SJCRH30 (cell line): ENCODE measurements around the gene TEAD4. TPM values are rescaled to one million over a fixed set of nuclear protein-coding genes. Genes with fewer than 3 reads are reported as not detected.

Experiments used
- DNase-seq, 2 experiments: peaks; one replicate each; pipeline ENCODE4 v3.0.0-alpha.2; 2015 to 2020
- H3K27ac ChIP-seq: fragments of 250-450 bp; sonication (Bioruptor Pico); 2 replicates; pipeline ENCODE4 v1.5.1; 2020; ENCODE audit warnings: mild to moderate bottlenecking, moderate library complexity
- H3K27me3 ChIP-seq: fragments of 250-450 bp; sonication (Bioruptor Pico); 2 replicates; pipeline ENCODE4 v1.5.1; 2020; ENCODE audit warnings: mild to moderate bottlenecking, moderate library complexity
- H3K36me3 ChIP-seq: fragments of 250-450 bp; sonication (Bioruptor Pico); 2 replicates; pipeline ENCODE4 v1.5.1; 2020; ENCODE audit warnings: mild to moderate bottlenecking, moderate library complexity
- H3K4me1 ChIP-seq: fragments of 250-450 bp; sonication (Bioruptor Pico); 2 replicates; pipeline ENCODE4 v1.5.1; 2020; ENCODE audit warnings: mild to moderate bottlenecking, moderate library complexity
- H3K4me3 ChIP-seq: fragments of 250-450 bp; sonication (Bioruptor Pico); 2 replicates; pipeline ENCODE4 v1.5.1; 2020; ENCODE audit warnings: mild to moderate bottlenecking, moderate library complexity
- H3K9me3 ChIP-seq: fragments of 250-450 bp; sonication (Bioruptor Pico); replicated peaks from 2 replicates; pipeline ENCODE4 v1.5.1; 2020; ENCODE audit warnings: mild to moderate bottlenecking, moderate library complexity
- total RNA-seq: library from RNA; depleted of rRNA; stranded (reverse); fragments of >200 nt; shearing (Covaris generic); gene quantifications from 2 replicates; pipeline ENCODE4 v1.2.3, GENCODE V29; 2014

Gene TEAD4
- total RNA-seq, 1 experiment from 2014 or later, result 58.2 TPM

- Histone ChIP-seq H3K4me1 (peaks cover 51% of the 10 kb centered on the region), H3K36me3 (peaks cover 24% of the 10 kb centered on the region), H3K4me3 (no peak overlapping the region), H3K27me3 (no peaks in the 10 kb centered on the region), H3K9me3 (no peaks in the 10 kb centered on the region), H3K27ac (no peak overlapping the region)
- peak in 1 of 2 experiments; percentile 42 for DNase-seq
These were observed 43.4 kb downstream of the TEAD4 start for GRCh38 chr12:3002646-3003045.

- Histone ChIP-seq H3K4me3 (no peak overlapping the region), H3K36me3 (peaks cover 20% of the 10 kb centered on the region), H3K4me1 (peaks cover 51% of the 10 kb centered on the region), H3K27ac (peak overlapping the region; percentile 49), H3K9me3 (no peaks in the 10 kb centered on the region), H3K27me3 (no peaks in the 10 kb centered on the region)
- peak; percentile 86 to 87 for DNase-seq
These were observed 44.3 kb downstream of the TEAD4 start for GRCh38 chr12:3003357-3003992.

GRCh38 chr12:3004655-3005565 is 45.7 kb downstream of the TEAD4 start:
- peaks cover 23% of the 10 kb centered on the region for H3K36me3 ChIP-seq

GRCh38 chr12:3005736-3006135 is 46.5 kb downstream of the TEAD4 start:
- Histone ChIP-seq H3K27ac (no peak overlapping the region), H3K9me3 (no peaks in the 10 kb centered on the region), H3K4me1 (peaks cover 30% of the 10 kb centered on the region), H3K36me3 (peaks cover 23% of the 10 kb centered on the region), H3K4me3 (no peak overlapping the region), H3K27me3 (no peaks in the 10 kb centered on the region)
- DNase-seq, result no peak

More at GRCh38 chr12:3004655-3005565, 45.7 kb downstream of the TEAD4 start:
- H3K27ac ChIP-seq, result peak overlapping the region; percentile 49
- H3K4me1 ChIP-seq, result peaks cover 38% of the 10 kb centered on the region
- peak; percentile 66 to 76 for DNase-seq
- no peak overlapping the region for H3K4me3 ChIP-seq
- H3K27me3 ChIP-seq, result no peaks in the 10 kb centered on the region
- H3K9me3 ChIP-seq, result no peaks in the 10 kb centered on the region

- Histone ChIP-seq H3K4me1 (peaks cover 16% of the 10 kb centered on the region), H3K9me3 (no peaks in the 10 kb centered on the region), H3K4me3 (no peak overlapping the region), H3K27ac (no peak overlapping the region), H3K27me3 (no peaks in the 10 kb centered on the region), H3K36me3 (peaks cover 16% of the 10 kb centered on the region)
- DNase-seq, result no peak
These were observed 50.6 kb downstream of the TEAD4 start for GRCh38 chr12:3009780-3010179.

GRCh38 chr12:3010214-3010930 is 51.2 kb downstream of the TEAD4 start:
- peaks cover 19% of the 10 kb centered on the region for H3K4me1 ChIP-seq
- DNase-seq, result no peak
- no peak overlapping the region for H3K27ac ChIP-seq
- no peaks in the 10 kb centered on the region for H3K9me3 ChIP-seq
- peaks cover 19% of the 10 kb centered on the region for H3K36me3 ChIP-seq
- H3K4me3 ChIP-seq, result no peak overlapping the region
- H3K27me3 ChIP-seq, result no peaks in the 10 kb centered on the region

- Histone ChIP-seq H3K4me1 (peaks cover 34% of the 10 kb centered on the region), H3K36me3 (peaks cover 19% of the 10 kb centered on the region), H3K27ac (no peak overlapping the region), H3K4me3 (no peak overlapping the region), H3K9me3 (no peaks in the 10 kb centered on the region), H3K27me3 (no peaks in the 10 kb centered on the region)
- no peak for DNase-seq
These were observed 53.6 kb downstream of the TEAD4 start for GRCh38 chr12:3012786-3013185.

- DNase-seq, result peak; percentile 48 to 50
- no peaks in the 10 kb centered on the region for H3K9me3 ChIP-seq
- no peaks in the 10 kb centered on the region for H3K27me3 ChIP-seq
- peaks cover 27% of the 10 kb centered on the region for H3K36me3 ChIP-seq
- peaks cover 34% of the 10 kb centered on the region for H3K4me1 ChIP-seq
- H3K27ac ChIP-seq, result peak overlapping the region; percentile 71
- no peak overlapping the region for H3K4me3 ChIP-seq
These were observed 55.4 kb downstream of the TEAD4 start for GRCh38 chr12:3014641-3015040.

GRCh38 chr12:3015356-3015755 is 56.2 kb downstream of the TEAD4 start:
- Histone ChIP-seq H3K4me1 (peaks cover 34% of the 10 kb centered on the region), H3K27ac (peak overlapping the region; percentile 71; the same call in 1 of the 2 replicates), H3K4me3 (no peak overlapping the region), H3K9me3 (no peaks in the 10 kb centered on the region), H3K36me3 (peaks cover 34% of the 10 kb centered on the region), H3K27me3 (no peaks in the 10 kb centered on the region)
- no peak for DNase-seq

- H3K27ac ChIP-seq, result peak overlapping the region; percentile 71; the same call in 1 of the 2 replicates
- DNase-seq, result peak; percentile 79 to 89
- H3K9me3 ChIP-seq, result no peaks in the 10 kb centered on the region
- H3K27me3 ChIP-seq, result no peaks in the 10 kb centered on the region
- peaks cover 35% of the 10 kb centered on the region for H3K36me3 ChIP-seq
- H3K4me3 ChIP-seq, result no peak overlapping the region
- peaks cover 34% of the 10 kb centered on the region for H3K4me1 ChIP-seq
These were observed 57.0 kb downstream of the TEAD4 start for GRCh38 chr12:3016191-3016590.

- Histone ChIP-seq H3K9me3 (no peaks in the 10 kb centered on the region), H3K4me3 (no peak overlapping the region), H3K27ac (no peak overlapping the region), H3K4me1 (peaks cover 34% of the 10 kb centered on the region), H3K36me3 (peaks cover 43% of the 10 kb centered on the region), H3K27me3 (no peaks in the 10 kb centered on the region)
- DNase-seq, result no peak
These were observed 58.1 kb downstream of the TEAD4 start for GRCh38 chr12:3017281-3017680.

GRCh38 chr12:3018284-3019004 is 59.2 kb downstream of the TEAD4 start:
- Histone ChIP-seq H3K4me1 (peaks cover 32% of the 10 kb centered on the region), H3K9me3 (no peaks in the 10 kb centered on the region)
- DNase-seq, result no peak

GRCh38 chr12:3019005-3019680 is 59.9 kb downstream of the TEAD4 start:
- H3K4me3 ChIP-seq, result no peak overlapping the region
- H3K4me1 ChIP-seq, result peaks cover 27% of the 10 kb centered on the region
- no peaks in the 10 kb centered on the region for H3K27me3 ChIP-seq
- no peak overlapping the region for H3K27ac ChIP-seq
- H3K9me3 ChIP-seq, result no peaks in the 10 kb centered on the region
- no peak for DNase-seq
- H3K36me3 ChIP-seq, result peaks cover 49% of the 10 kb centered on the region

More at GRCh38 chr12:3018284-3019004, 59.2 kb downstream of the TEAD4 start:
- Histone ChIP-seq H3K4me3 (no peak overlapping the region), H3K27me3 (no peaks in the 10 kb centered on the region), H3K27ac (no peak overlapping the region), H3K36me3 (peaks cover 49% of the 10 kb centered on the region)

- no peak for DNase-seq
- H3K27ac ChIP-seq, result no peak overlapping the region
- H3K36me3 ChIP-seq, result peaks cover 49% of the 10 kb centered on the region
- H3K4me3 ChIP-seq, result no peak overlapping the region
- H3K27me3 ChIP-seq, result no peaks in the 10 kb centered on the region
- peaks cover 15% of the 10 kb centered on the region for H3K4me1 ChIP-seq
- H3K9me3 ChIP-seq, result no peaks in the 10 kb centered on the region
These were observed 61.2 kb downstream of the TEAD4 start for GRCh38 chr12:3020399-3020798.
